ENCODE measurements around the gene MPO.

- TF ChIP-seq CTCF (IDR thresholded peaks at IDR 0.05 in 4 of 5, conservative IDR thresholded peaks at IDR 0.05 in 1 of 5) (no peak), POLR2A (IDR thresholded peaks at IDR 0.05) (no peak)
Measured at GRCh38 chr17:58291246-58291645, 10.5 kb upstream of the MPO start.
